Esophagus muscularis mucosa (tissue), 4 donors: ENCODE data around the gene FGF11. TPM values are rescaled to one million over a fixed set of nuclear protein-coding genes. Genes with fewer than 3 reads are reported as not detected.
"Not testable (repeated sequence)": the region's sequence is repeated elsewhere in the genome, so short reads cannot be mapped to it uniquely, and the experiment has no call there.

ENCODE experiments used
- DNase-seq: peaks from one replicate; pipeline ENCODE4 v3.0.0-alpha.2; 2017; ENCODE audit errors: extremely low spot score
- H3K27ac ChIP-seq, 4 donors: fragments of 200-600 bp; sonication (generic); replicated peaks in 1 of 4; 1 replicate in 3 of 4; 2 replicates in 1 of 4; pipeline ENCODE4 v1.5.1; 2016 to 2019; ENCODE audit warnings: mild to moderate bottlenecking in 1 of 4
- H3K27me3 ChIP-seq, 4 donors: fragments of 200-600 bp; sonication (generic); one replicate each; pipeline versions ENCODE4 v1.5.1 to v1.6.0; 2016 to 2019
- H3K36me3 ChIP-seq, 4 donors: fragments of 200-600 bp; sonication (generic); one replicate each; pipeline ENCODE4 v1.5.1; 2016 to 2019
- H3K4me1 ChIP-seq, 4 donors: fragments of 200-600 bp; sonication (generic); one replicate each; pipeline ENCODE4 v1.5.1; 2016 to 2019
- H3K4me3 ChIP-seq, 4 donors: fragments of 200-600 bp; sonication (generic); 1 replicate in 2 of 4; 2 replicates in 2 of 4; pipeline ENCODE4 v1.5.1; 2016 to 2019; ENCODE audit warnings: mild to moderate bottlenecking in 4 of 4, moderate library complexity in 1 of 4
- H3K9me3 ChIP-seq, 4 donors: fragments of 200-600 bp; sonication (generic); 1 replicate in 3 of 4; 2 replicates in 1 of 4; pipeline ENCODE4 v1.5.1; 2016 to 2019
- EP300 ChIP-seq: sonication (generic); formaldehyde crosslinking; IDR thresholded peaks from one replicate; pipeline ENCODE4 v1.6.1; 2017; ENCODE audit warnings: antibody characterized with exemption
- POLR2A ChIP-seq: fragments of 450-650 bp; IDR thresholded peaks from one replicate; pipeline ENCODE4 v1.6.1; 2017; ENCODE audit warnings: antibody characterized with exemption, moderate library complexity, mild to moderate bottlenecking, low read depth
- POLR2AphosphoS5 ChIP-seq, 2 donors: sonication (generic); formaldehyde crosslinking; IDR thresholded peaks; one replicate each; pipeline ENCODE4 v1.6.1; 2017; ENCODE audit warnings: antibody characterized with exemption in 2 of 2
- WGBS: methylation state at CpG from one replicate; pipeline ENCODE4 v1.1.5; 2018; 5-methylcytosine and 5-hydroxymethylcytosine counted together
- intact Hi-C: fragments of 100-400 bp; cut with DNase I; formaldehyde crosslinking; loops from one replicate; pipeline ENCODE4 v1.15.1; 2023
- total RNA-seq, 4 donors: library from RNA; depleted of rRNA; stranded (reverse); fragments of >200 nt; gene quantifications; one replicate each; pipeline versions ENCODE4 v1.1.0 to v1.2.1, GENCODE V29; 2016
- TF ChIP-seq, protein P1 (sequence below), 3 experiments: fragments of 200-600 bp in 2 of 3; fragments of 450-650 bp in 1 of 3; sonication (generic) in 2 of 3; IDR thresholded peaks; one replicate each; pipeline ENCODE4 v1.5.1; 2017 to 2019; ENCODE audit warnings: antibody characterized with exemption in 3 of 3, mild to moderate bottlenecking in 2 of 3, moderate library complexity in 1 of 3

FGF11 gene
- total RNA-seq, 4 donors from 2014 or later: 0.50 to 1.9 (median 1.3) TPM; not detected in 1

DNA sequence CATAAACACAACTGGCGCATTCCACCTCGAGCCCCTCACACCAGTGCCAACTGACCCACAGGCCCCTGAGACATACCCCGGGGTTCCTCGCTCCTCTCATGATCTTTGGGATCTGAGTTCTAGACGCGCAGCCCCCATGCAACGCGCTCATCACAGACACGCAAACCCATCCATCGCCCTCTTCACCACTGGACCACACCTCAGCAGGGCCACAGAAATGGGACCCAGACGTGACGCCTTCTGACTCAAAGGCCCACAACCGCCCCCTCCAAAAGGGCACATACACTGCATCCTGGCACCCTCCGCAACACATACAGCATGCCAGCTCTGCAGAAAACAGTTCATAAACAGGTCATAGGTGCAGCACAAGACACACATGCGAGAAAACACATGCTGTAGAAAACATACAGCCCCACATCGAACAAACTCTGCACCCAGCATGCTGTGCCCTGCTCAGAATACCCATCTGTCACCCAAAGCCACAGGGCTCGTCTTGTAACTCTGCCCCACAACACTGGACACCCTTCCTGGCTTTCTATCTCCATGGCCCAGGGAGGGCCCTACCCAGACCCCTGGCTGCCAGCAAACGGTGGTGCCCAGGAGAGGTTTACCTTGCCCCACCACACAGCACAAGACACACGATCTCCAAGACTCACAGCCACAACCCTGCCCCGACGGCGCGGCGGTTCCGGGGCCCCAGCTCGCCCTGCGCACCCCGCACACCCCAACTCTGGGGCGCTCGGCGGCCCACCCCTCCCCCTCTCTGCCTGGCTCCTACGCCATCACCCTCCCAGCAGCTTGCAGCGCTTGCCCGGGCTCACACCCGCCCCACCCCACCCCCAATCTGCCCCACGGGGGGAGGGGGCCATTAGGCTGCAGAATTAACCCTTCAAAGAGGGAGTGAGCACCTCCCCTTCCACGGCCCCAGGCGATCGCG lies 39.2 kb downstream of the FGF11 start:
- Histone ChIP-seq H3K27me3 (no peaks in the 10 kb centered on the region), H3K36me3 (no peaks in the 10 kb centered on the region), H3K4me3 (peak overlapping the region; percentile 96 to 100 (median 100)), H3K9me3 (no peaks in the 10 kb centered on the region), H3K27ac (peak overlapping the region; percentile 100), H3K4me1 (peaks cover 67 to 88% (median 85%) of the 10 kb centered on the region in 4 donors)
- intact Hi-C loops: no loop called here
- no peak for DNase-seq
- TF ChIP-seq, protein P1, sequence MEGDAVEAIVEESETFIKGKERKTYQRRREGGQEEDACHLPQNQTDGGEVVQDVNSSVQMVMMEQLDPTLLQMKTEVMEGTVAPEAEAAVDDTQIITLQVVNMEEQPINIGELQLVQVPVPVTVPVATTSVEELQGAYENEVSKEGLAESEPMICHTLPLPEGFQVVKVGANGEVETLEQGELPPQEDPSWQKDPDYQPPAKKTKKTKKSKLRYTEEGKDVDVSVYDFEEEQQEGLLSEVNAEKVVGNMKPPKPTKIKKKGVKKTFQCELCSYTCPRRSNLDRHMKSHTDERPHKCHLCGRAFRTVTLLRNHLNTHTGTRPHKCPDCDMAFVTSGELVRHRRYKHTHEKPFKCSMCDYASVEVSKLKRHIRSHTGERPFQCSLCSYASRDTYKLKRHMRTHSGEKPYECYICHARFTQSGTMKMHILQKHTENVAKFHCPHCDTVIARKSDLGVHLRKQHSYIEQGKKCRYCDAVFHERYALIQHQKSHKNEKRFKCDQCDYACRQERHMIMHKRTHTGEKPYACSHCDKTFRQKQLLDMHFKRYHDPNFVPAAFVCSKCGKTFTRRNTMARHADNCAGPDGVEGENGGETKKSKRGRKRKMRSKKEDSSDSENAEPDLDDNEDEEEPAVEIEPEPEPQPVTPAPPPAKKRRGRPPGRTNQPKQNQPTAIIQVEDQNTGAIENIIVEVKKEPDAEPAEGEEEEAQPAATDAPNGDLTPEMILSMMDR (IDR thresholded peaks at IDR 0.05): no peak
- TF ChIP-seq EP300: no peak
- no peak for TF ChIP-seq POLR2A
- no peak for TF ChIP-seq POLR2AphosphoS5 (IDR thresholded peaks at IDR 0.05)
- 38% methylated on average over 15 of the region's 40 CpGs for WGBS

DNA sequence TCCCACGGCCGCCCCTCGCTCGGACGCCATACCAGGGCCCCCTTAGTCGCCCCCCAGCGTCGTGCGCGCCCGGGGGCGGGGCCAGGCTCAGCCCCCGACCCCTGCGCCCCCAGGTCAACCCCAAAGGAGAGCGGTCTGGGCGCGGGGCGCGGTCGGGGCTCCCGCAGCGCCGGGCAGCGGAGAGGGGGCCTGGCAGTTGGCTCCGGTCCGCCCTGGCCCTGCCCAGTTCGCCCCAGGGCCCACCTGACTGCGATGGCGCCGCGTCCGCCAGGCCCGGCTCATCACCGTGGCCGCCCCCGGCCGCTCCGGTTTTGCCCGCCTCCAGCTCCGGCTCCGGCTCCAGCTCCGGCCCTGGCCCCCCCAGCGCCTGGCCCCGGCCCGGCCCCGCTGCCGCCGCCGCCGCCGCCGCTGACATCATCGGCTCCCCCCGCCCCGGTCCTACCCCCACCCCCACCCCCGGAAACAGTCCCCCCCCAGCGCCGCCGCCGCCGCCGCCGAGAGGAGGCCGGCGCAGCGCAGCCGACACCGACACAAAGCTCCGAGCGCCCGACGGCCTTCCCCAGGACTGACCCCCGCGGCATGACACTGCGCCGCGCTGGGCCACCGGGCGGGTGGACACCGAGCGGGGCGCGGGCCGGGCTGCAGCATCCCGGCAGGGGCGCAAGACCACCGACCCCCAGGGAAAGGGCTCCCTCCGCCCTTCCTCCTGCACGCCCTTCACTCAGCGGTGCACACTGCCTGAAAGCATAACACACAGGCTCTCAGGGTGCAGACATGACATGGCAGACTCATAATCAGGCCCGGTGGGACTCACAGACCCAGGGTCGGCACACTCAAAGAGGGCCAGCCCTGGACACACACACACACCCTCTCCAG lies 40.1 kb downstream of the FGF11 start, which contains the start of gene ZBTB4:
Gene ZBTB4, minus strand, starts transcription at position 419 of the 876 bp plus-strand sequence. CDS start 12,830 bp downstream, outside the sequence.
- peaks cover 64 to 79% (median 77%) of the 10 kb centered on the region in 4 donors for H3K4me1 ChIP-seq

DNA sequence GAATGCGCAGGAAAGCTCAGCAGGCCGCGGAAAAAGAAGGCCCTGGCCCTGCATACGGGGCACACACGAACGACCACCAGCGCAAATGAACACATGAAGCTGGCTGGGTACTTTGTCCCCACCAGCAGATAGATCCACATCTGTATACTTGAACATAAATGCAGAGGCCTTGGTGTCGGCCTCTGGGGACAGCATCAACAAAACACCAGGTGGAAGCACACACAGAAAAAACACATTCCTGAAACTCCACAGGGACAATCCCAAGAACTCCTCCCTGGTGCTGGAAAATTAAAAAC lies 40.7 kb downstream of the FGF11 start:
- Histone ChIP-seq H3K27me3 (peaks cover 0 to 3% (median 0%) of the 10 kb centered on the region in 4 donors), H3K4me3 (peak overlapping the region; percentile 96 to 100 (median 100)), H3K27ac (peak overlapping the region; percentile 100), H3K4me1 (peaks cover 59 to 75% (median 73%) of the 10 kb centered on the region in 4 donors), H3K9me3 (no peaks in the 10 kb centered on the region), H3K36me3 (no peaks in the 10 kb centered on the region)
- no peak for TF ChIP-seq EP300
- TF ChIP-seq, protein P1 (IDR thresholded peaks at IDR 0.05): no peak
- TF ChIP-seq POLR2A: no peak
- no peak for TF ChIP-seq POLR2AphosphoS5 (IDR thresholded peaks at IDR 0.05)
- DNase-seq: no peak
- intact Hi-C loops: no loop called here
- WGBS: 3% methylated on average over 6 of the region's 8 CpGs

More for the DNA sequence above, 40.1 kb downstream of the FGF11 start, which contains the start of gene ZBTB4:
- DNase-seq: peak; percentile 92
- TF ChIP-seq POLR2A: peak; percentile 38
- peak; percentile 74 to 93 for TF ChIP-seq POLR2AphosphoS5 (IDR thresholded peaks at IDR 0.05)
- TF ChIP-seq, protein P1 (IDR thresholded peaks at IDR 0.05): no peak
- Histone ChIP-seq H3K36me3 (no peaks in the 10 kb centered on the region), H3K27me3 (peaks cover 0 to 3% (median 0%) of the 10 kb centered on the region in 4 donors), H3K27ac (peak within 1 kb of the TSS; percentile 100), H3K9me3 (no peaks in the 10 kb centered on the region), H3K4me3 (peak within 1 kb of the TSS; percentile 96 to 100 (median 100))
- intact Hi-C loops: no loop called here
- 0% methylated on average over 2 of the region's 92 CpGs for WGBS

DNA sequence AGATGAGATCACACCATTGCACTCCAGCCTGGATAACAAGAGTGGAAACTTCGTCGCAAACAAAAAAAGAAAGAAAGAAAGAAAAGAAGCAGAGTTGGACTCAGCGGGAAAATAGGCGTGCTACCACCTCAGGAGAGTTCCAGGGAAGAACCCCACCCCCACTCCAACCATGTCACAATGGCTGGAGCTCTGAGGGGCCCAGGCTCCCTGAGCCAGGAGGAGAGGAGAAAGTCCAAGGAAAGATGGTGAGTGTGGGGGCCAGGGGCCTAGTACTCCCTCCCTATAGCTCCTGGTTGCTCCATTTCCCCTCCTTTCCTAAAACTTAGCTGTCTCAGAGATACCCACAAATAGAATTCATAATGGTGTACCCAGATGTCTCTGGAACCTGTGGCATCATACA lies 42.0 kb downstream of the FGF11 start, which contains the start of gene SLC35G6:
Gene SLC35G6, plus strand, starts transcription at position 172 of the 400 bp plus-strand sequence. Its CDS starts 71 bp downstream, at position 243.
- intact Hi-C loops, H3K27me3 ChIP-seq, H3K36me3 ChIP-seq, DNase-seq, H3K9me3 ChIP-seq: not testable (repeated sequence)
- WGBS: 99% methylated on average over 4 of the region's 4 CpGs
- H3K4me3 ChIP-seq: peak within 1 kb of the TSS; percentile 96 to 100 (median 100)
- H3K27ac ChIP-seq: peak within 1 kb of the TSS; percentile 100
- peaks cover 59 to 75% (median 73%) of the 10 kb centered on the region in 4 donors for H3K4me1 ChIP-seq

DNA sequence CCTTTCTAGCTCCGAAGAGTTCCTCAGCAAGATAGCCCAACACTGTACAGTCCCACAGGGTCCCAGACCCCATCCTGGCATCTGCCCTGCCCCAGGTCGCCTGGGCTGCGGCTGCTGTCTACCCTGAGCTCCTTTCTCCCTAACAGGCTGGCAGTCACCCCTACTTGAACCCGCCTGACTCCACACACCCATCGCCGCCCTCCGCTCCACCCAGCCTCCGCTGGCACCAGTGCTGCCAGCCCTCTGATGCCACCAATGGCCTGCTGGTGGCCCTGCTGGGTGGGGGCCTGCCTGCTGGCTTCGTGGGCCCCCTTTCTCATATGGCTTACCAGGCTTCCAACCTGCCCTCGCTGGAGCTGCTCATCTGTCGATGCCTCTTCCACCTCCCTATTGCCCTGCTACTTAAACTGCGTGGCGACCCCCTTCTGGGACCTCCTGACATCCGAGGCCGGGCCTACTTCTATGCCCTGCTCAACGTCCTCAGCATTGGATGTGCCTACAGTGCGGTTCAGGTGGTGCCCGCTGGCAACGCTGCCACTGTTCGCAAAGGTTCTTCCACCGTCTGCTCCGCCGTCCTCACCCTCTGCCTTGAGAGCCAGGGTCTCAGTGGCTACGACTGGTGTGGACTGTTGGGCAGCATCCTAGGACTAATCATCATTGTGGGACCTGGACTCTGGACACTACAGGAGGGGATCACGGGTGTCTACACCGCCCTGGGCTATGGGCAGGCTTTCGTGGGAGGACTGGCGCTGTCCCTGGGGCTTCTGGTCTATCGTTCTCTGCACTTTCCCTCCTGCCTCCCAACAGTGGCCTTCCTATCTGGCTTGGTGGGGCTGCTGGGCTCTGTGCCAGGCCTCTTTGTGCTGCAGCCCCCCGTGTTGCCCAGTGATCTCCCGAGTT lies 42.8 kb downstream of the FGF11 start:
- H3K9me3 ChIP-seq, DNase-seq, H3K4me3 ChIP-seq, intact Hi-C loops, H3K36me3 ChIP-seq, H3K27me3 ChIP-seq: not testable (repeated sequence)
- 94% methylated on average over 27 of the region's 31 CpGs for WGBS
- peak overlapping the region; percentile 100 for H3K27ac ChIP-seq
- H3K4me1 ChIP-seq: peaks cover 59 to 75% (median 73%) of the 10 kb centered on the region in 4 donors

DNA sequence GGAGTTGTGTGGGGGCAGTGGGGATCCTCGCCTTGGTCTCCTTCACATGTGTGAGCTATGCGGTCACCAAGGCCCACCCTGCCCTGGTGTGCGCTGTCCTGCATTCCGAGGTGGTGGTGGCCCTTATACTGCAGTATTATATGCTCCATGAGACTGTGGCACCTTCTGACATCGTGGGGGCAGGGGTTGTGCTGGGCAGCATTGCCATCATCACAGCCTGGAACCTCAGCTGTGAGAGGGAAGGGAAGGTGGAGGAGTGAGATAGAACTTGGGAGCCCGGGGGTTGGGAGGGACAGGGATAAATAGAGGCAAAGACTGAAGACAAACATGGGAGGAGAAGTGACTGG lies 43.4 kb downstream of the FGF11 start:
- peak overlapping the region; percentile 100 for H3K27ac ChIP-seq
- H3K27me3 ChIP-seq, DNase-seq, H3K9me3 ChIP-seq, intact Hi-C loops, H3K36me3 ChIP-seq: not testable (repeated sequence)
- 77% methylated on average over 4 of the region's 6 CpGs for whole genome bisulfite sequencing
- H3K4me3 ChIP-seq: peak overlapping the region; percentile 52 to 92 (median 70)
- H3K4me1 ChIP-seq: peaks cover 59 to 75% (median 73%) of the 10 kb centered on the region in 4 donors
